ENCODE data around the gene CLPTM1. TPM values are rescaled to one million over a fixed set of nuclear protein-coding genes. Genes with fewer than 3 reads are reported as not detected.

The CLPTM1 gene
- total and polyA plus RNA-seq, 8 donors: 39.3 to 152 (median 66.7) TPM

DNA sequence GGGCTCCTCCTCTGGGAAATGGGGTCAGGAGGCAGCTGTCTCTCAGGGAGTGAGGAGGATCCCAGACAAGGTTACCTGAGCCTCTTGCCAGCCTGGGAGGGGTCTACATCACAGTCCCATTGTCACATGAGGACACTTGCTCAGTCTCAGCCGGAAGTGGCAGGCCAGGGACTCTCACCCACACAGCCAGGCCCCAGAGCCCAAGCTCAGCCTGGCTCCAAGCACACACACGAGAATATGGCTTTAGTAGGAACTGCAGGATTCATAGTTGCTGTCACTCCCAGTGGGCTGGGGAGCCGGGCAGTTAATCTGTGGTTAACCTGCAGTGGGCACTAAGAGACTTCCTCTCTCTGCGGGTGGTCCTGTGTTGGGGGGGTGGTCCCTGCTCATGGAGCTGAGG lies 30.3 kb downstream of the CLPTM1 start:
- H3K9me3 ChIP-seq: no peaks in the 10 kb centered on the region
- WGBS, 5 donors: 75 to 96% (median 86%) methylated on average over 3 to 4 of the region's 4 CpGs
- H3K27ac ChIP-seq: no peak overlapping the region
- peaks cover 62 to 100% (median 100%) of the 10 kb centered on the region in 4 donors for H3K36me3 ChIP-seq
- no peak for DNase-seq
- TF ChIP-seq EP300 (IDR thresholded peaks at IDR 0.05): no peak
- TF ChIP-seq POLR2AphosphoS5 (IDR thresholded peaks at IDR 0.05): no peak
- TF ChIP-seq POLR2A (IDR thresholded peaks at IDR 0.05): no peak
- TF ChIP-seq, protein P1, sequence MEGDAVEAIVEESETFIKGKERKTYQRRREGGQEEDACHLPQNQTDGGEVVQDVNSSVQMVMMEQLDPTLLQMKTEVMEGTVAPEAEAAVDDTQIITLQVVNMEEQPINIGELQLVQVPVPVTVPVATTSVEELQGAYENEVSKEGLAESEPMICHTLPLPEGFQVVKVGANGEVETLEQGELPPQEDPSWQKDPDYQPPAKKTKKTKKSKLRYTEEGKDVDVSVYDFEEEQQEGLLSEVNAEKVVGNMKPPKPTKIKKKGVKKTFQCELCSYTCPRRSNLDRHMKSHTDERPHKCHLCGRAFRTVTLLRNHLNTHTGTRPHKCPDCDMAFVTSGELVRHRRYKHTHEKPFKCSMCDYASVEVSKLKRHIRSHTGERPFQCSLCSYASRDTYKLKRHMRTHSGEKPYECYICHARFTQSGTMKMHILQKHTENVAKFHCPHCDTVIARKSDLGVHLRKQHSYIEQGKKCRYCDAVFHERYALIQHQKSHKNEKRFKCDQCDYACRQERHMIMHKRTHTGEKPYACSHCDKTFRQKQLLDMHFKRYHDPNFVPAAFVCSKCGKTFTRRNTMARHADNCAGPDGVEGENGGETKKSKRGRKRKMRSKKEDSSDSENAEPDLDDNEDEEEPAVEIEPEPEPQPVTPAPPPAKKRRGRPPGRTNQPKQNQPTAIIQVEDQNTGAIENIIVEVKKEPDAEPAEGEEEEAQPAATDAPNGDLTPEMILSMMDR (IDR thresholded peaks at IDR 0.05): no peak
- H3K4me3 ChIP-seq: no peak overlapping the region
- no peaks in the 10 kb centered on the region for H3K4me1 ChIP-seq
- intact Hi-C loops (cut with DNase I; ENCODE audit: low total_unique reads): no loop called here
- H3K27me3 ChIP-seq: no peaks in the 10 kb centered on the region

DNA sequence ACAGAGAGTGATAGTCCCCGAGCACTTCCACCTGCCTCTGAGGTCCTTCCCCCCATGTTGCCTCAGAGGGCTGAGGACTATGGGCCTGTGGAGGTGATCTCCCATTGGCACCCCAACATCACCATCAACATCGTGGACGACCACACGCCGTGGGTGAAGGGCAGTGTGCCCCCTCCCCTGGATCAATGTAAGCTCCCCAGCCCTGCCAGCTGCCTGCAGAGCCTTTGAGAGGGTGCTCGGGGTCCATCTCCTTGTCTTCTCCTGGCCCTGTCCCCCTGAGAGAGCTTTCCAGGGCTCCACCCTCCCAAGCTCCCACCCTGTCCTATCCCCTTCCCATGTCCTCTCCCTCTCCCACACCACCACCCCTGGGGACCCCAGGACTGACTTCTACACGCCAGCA lies 31.2 kb downstream of the CLPTM1 start:
- TF ChIP-seq EP300 (IDR thresholded peaks at IDR 0.05) (no peak), POLR2AphosphoS5 (IDR thresholded peaks at IDR 0.05) (no peak), POLR2A (IDR thresholded peaks at IDR 0.05) (no peak)
- TF ChIP-seq, protein P1 (IDR thresholded peaks at IDR 0.05): no peak
- intact Hi-C loops (cut with DNase I; ENCODE audit: low total_unique reads): no loop called here
- no peaks in the 10 kb centered on the region for H3K4me1 ChIP-seq
- H3K27ac ChIP-seq: no peak overlapping the region
- peaks cover 71 to 100% (median 100%) of the 10 kb centered on the region in 4 donors for H3K36me3 ChIP-seq
- H3K9me3 ChIP-seq: no peaks in the 10 kb centered on the region
- no peak overlapping the region for H3K4me3 ChIP-seq
- no peak for DNase-seq
- H3K27me3 ChIP-seq: no peaks in the 10 kb centered on the region
- WGBS, 5 donors: 85 to 93% (median 89%) methylated on average over 7 of the region's 7 CpGs

DNA sequence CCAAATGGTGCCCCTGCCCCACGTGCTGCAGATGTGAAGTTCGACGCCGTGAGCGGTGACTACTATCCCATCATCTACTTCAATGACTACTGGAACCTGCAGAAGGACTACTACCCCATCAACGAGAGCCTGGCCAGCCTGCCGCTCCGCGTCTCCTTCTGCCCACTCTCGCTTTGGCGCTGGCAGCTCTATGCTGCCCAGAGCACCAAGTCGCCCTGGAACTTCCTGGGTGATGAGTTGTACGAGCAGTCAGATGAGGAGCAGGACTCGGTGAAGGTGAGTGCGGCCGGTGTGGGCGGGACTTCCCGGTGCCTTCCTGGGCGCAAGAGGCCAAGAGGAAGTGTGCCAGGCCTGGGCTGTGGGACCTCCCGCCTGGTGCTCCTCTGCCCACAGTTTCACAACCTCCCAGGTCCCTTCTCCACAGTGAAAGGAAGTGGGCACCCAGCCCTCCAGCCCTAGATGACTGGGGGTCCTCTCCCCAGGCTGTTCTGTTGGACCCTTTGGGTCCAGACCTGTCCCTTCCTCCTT lies 32.0 kb downstream of the CLPTM1 start:
- TF ChIP-seq, protein P1 (IDR thresholded peaks at IDR 0.05): no peak
- TF ChIP-seq POLR2A (IDR thresholded peaks at IDR 0.05): no peak
- TF ChIP-seq EP300 (IDR thresholded peaks at IDR 0.05): no peak
- TF ChIP-seq POLR2AphosphoS5 (IDR thresholded peaks at IDR 0.05): no peak
- no peak overlapping the region for H3K27ac ChIP-seq
- peaks cover 77 to 100% (median 100%) of the 10 kb centered on the region in 4 donors for H3K36me3 ChIP-seq
- DNase-seq: no peak
- no peaks in the 10 kb centered on the region for H3K27me3 ChIP-seq
- intact Hi-C loops (cut with DNase I; ENCODE audit: low total_unique reads): no loop called here
- no peaks in the 10 kb centered on the region for H3K9me3 ChIP-seq
- H3K4me3 ChIP-seq: no peak overlapping the region
- 81 to 90% (median 88%) methylated on average over 11 to 20 of the region's 20 CpGs for WGBS, 5 donors
- no peaks in the 10 kb centered on the region for H3K4me1 ChIP-seq

DNA sequence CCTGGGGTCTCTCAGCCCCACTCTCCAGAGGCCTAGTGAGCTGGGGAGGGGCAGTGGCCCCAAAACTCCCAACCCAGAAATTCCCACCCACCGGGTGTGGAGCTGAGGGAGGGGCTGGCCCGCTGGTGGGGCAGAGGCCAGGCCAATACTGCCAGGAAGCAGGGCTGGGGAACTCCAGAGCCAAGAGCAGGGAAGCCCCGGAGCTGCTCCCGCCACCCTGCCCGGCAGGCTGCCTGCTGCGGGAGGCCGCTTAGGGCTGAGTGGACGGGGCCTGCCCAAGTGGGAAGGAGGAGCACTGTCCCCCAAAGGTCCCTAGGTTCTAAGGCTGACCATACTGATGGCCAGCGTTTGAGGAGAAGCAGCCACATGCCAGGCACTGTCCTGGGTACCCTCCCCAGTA lies 33.1 kb downstream of the CLPTM1 start:
- DNase-seq: no peak
- no peaks in the 10 kb centered on the region for H3K27me3 ChIP-seq
- TF ChIP-seq POLR2AphosphoS5 (IDR thresholded peaks at IDR 0.05) (no peak), POLR2A (IDR thresholded peaks at IDR 0.05) (no peak), EP300 (IDR thresholded peaks at IDR 0.05) (no peak)
- TF ChIP-seq, protein P1 (IDR thresholded peaks at IDR 0.05): no peak
- 75 to 81% (median 78%) methylated on average over 8 to 9 of the region's 9 CpGs for WGBS, 5 donors
- H3K4me3 ChIP-seq: no peak overlapping the region
- H3K27ac ChIP-seq: no peak overlapping the region
- no peaks in the 10 kb centered on the region for H3K9me3 ChIP-seq
- intact Hi-C loops (cut with DNase I; ENCODE audit: low total_unique reads): no loop called here
- H3K4me1 ChIP-seq: no peaks in the 10 kb centered on the region
- peaks cover 82 to 100% (median 100%) of the 10 kb centered on the region in 4 donors for H3K36me3 ChIP-seq

All from stomach (tissue), 9 donors.